OCI-LY1 (cell line): ENCODE results near the gene TCP11L1.

Source experiments
- H2AFZ ChIP-seq: fragments of 200-600 bp; sonication (generic), shearing (Covaris generic); 2 replicates; pipeline ENCODE4 v1.6.0; 2014; ENCODE audit warnings: antibody characterized with exemption, mild to moderate bottlenecking, low read length
- H3F3A ChIP-seq: fragments of 200-600 bp; sonication (generic), shearing (Covaris generic); 2 replicates; pipeline ENCODE4 v1.6.0; 2014; ENCODE audit warnings: mild to moderate bottlenecking, antibody characterized with exemption, low read length, moderate library complexity; ENCODE audit not compliant: insufficient read depth
- H3K27ac ChIP-seq: fragments of 200-600 bp; sonication (generic); 2 replicates; pipeline ENCODE4 v1.5.1; 2014; ENCODE audit warnings: low read length, mixed run types, mild to moderate bottlenecking, low read depth; ENCODE audit not compliant: poor library complexity, severe bottlenecking
- H3K27me3 ChIP-seq: fragments of 200-600 bp; sonication (generic); 2 replicates; pipeline ENCODE4 v1.6.0; 2014; ENCODE audit warnings: antibody characterized with exemption, mild to moderate bottlenecking, low read length, moderate library complexity; ENCODE audit not compliant: insufficient read depth
- H3K36me3 ChIP-seq: fragments of 200-600 bp; sonication (generic); 2 replicates; pipeline ENCODE4 v1.6.1; 2014; ENCODE audit warnings: mild to moderate bottlenecking, antibody characterized with exemption, low read length, moderate library complexity, mixed read lengths; ENCODE audit not compliant: insufficient read depth
- H3K4me1 ChIP-seq: fragments of 200-600 bp; sonication (generic); 2 replicates; pipeline ENCODE4 v1.5.1; 2014; ENCODE audit warnings: mild to moderate bottlenecking, low read length, moderate library complexity; ENCODE audit not compliant: insufficient read depth, severe bottlenecking
- H3K4me2 ChIP-seq: fragments of 200-600 bp; sonication (generic), shearing (Covaris generic); 2 replicates; pipeline ENCODE4 v1.6.1; 2014; ENCODE audit warnings: low read length
- H3K4me3 ChIP-seq: fragments of 200-600 bp; sonication (generic); 2 replicates; pipeline ENCODE4 v1.5.1; 2014; ENCODE audit warnings: low read length, low read depth, mild to moderate bottlenecking, mixed read lengths; ENCODE audit not compliant: poor library complexity, severe bottlenecking
- H3K79me2 ChIP-seq: fragments of 200-600 bp; shearing (Covaris generic); 2 replicates; pipeline ENCODE4 v1.6.1; 2016; ENCODE audit warnings: mixed run types, low read length, mixed read lengths; ENCODE audit not compliant: insufficient read depth
- H3K9ac ChIP-seq: fragments of 200-600 bp; sonication (generic), shearing (Covaris generic); 2 replicates; pipeline ENCODE4 v1.6.1; 2014; ENCODE audit warnings: mild to moderate bottlenecking, low read length, mixed read lengths
- H3K9me2 ChIP-seq: fragments of 200-600 bp; sonication (generic), shearing (Covaris generic); 2 replicates; pipeline ENCODE4 v1.6.1; 2014; ENCODE audit warnings: low read depth, mild to moderate bottlenecking, low read length, mixed read lengths
- H3K9me3 ChIP-seq: fragments of 200-600 bp; shearing (Covaris generic); 2 replicates; pipeline ENCODE4 v1.6.1; 2014; ENCODE audit warnings: low read length, mixed read lengths
- H4K20me1 ChIP-seq: fragments of 200-600 bp; sonication (generic), shearing (Covaris generic); 2 replicates; pipeline ENCODE4 v1.6.0; 2016; ENCODE audit warnings: mild to moderate bottlenecking, low read length; ENCODE audit not compliant: insufficient read depth
- CTCF ChIP-seq: fragments of 200-600 bp; sonication (generic), shearing (Covaris generic); IDR thresholded peaks from 2 replicates; pipeline ENCODE4 v1.5.1; 2017; ENCODE audit warnings: mild to moderate bottlenecking, antibody characterized with exemption, low read length, moderate library complexity, mixed read lengths
- EZH2 ChIP-seq: fragments of 200-600 bp; sonication (generic), shearing (Covaris generic); IDR thresholded peaks from 2 replicates; pipeline ENCODE4 v1.8.0; 2017; ENCODE audit warnings: borderline replicate concordance, mixed run types, mild to moderate bottlenecking, antibody characterized with exemption, low read length, moderate library complexity, mixed read lengths

The TCP11L1 gene

DNA sequence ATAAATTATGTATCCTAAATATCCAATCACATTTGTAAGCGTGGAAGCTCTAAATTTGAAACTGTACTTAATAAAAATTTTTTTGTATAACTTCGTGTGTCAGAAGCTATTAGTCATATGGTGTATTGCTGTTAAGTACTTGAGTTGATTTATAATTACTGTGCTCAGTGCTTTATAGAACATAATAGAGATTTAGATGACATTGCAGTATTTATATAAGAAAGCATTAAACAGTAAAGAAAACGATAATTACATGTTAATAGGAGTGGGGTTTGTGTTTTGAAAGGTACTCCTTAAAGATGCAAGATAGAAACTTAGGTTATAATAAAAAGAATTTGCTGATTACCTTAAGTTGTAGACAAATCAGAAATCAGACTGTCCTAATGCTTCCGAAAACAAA lies 5.9 kb upstream of the TCP11L1 start:
- Histone ChIP-seq H3K4me2 (no peak overlapping the region), H3K4me3 (no peak overlapping the region), H3K4me1 (no peaks in the 10 kb centered on the region), H3K79me2 (no peaks in the 10 kb centered on the region), H3K27me3 (no peaks in the 10 kb centered on the region), H3K9ac (no peak overlapping the region), H3K36me3 (no peaks in the 10 kb centered on the region), H3K9me3 (no peaks in the 10 kb centered on the region), H3K27ac (no peak overlapping the region), H3F3A (no peaks in the 10 kb centered on the region), H3K9me2 (no peaks in the 10 kb centered on the region), H4K20me1 (no peaks in the 10 kb centered on the region), H2AFZ (no peak overlapping the region)
- TF ChIP-seq EZH2 (no peak), CTCF (no peak)

- Histone ChIP-seq H4K20me1 (no peaks in the 10 kb centered on the region), H3K9me2 (no peaks in the 10 kb centered on the region), H3K27ac (no peak overlapping the region), H2AFZ (no peak overlapping the region), H3K79me2 (no peaks in the 10 kb centered on the region), H3F3A (no peaks in the 10 kb centered on the region), H3K9me3 (no peaks in the 10 kb centered on the region), H3K36me3 (no peaks in the 10 kb centered on the region), H3K27me3 (no peaks in the 10 kb centered on the region), H3K4me3 (no peak overlapping the region), H3K9ac (no peak overlapping the region), H3K4me1 (peaks cover 2% of the 10 kb centered on the region), H3K4me2 (no peak overlapping the region)
- TF ChIP-seq CTCF (no peak), EZH2 (no peak)
Measured at GRCh38 chr11:33035011-33035410, 4.4 kb upstream of the TCP11L1 start.

DNA sequence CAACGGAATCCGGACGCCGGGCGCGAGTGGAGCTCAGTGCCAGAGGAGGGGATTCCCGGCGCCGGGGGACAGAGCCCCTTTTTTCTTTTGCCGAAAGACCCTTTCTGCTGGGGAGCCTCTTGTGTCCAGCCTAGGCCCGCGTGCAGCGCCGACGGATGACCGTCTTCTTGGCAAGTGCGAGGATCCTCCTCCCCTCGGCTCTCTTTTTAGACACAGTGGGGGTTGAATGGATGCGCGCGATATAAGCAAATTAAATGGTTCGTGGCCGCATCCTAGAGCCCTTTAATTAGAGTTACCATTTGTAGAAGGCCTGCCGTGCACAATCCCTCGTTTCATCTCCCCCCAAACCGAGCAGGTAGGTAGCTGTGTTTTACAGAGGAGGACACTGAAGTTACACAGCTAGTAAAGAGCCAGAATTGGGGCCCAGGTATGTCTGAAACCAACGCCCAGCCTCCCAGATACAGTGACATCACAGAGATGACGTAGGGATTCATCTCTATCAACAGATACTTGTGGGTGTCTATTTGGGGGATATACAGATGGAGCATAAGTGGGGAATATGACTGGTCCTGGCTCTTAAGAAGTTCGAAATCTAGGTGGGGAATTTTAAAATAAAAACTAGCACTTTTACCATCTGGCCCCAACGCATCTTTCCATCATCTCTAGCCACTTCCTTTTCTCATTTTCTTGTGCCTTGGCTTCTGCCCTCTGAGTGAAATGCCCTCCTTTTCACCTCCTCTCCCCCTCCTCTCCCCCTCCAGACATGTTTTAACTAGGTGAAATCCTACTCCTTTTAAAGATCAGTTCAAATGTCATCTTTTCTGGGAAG lies 875 bp downstream of the TCP11L1 start:
- Histone ChIP-seq H3K4me2 (peak overlapping the region; percentile 80), H3K79me2 (no peaks in the 10 kb centered on the region), H3K9ac (peak overlapping the region; percentile 76), H3K27ac (peak overlapping the region; percentile 69), H3K27me3 (no peaks in the 10 kb centered on the region), H3K4me3 (peak overlapping the region; percentile 86), H3K9me2 (no peaks in the 10 kb centered on the region), H3K9me3 (no peaks in the 10 kb centered on the region), H2AFZ (peak overlapping the region; percentile 67), H3K4me1 (peaks cover 19% of the 10 kb centered on the region), H4K20me1 (no peaks in the 10 kb centered on the region), H3K36me3 (peaks cover 12% of the 10 kb centered on the region; the same call in 1 of the 2 replicates), H3F3A (no peaks in the 10 kb centered on the region)
- no peak for TF ChIP-seq CTCF
- no peak for TF ChIP-seq EZH2
